HTR-8/SVneo (cell line): ENCODE measurements around the gene FBXW5.

Source experiments
- DNase-seq: peaks from one replicate; pipeline ENCODE4 v3.0.0; 2011; ENCODE audit warnings: low spot score, mixed read lengths; ENCODE audit not compliant: insufficient read length
- FAIRE-seq: peaks from 2 replicates; lab custom pipeline; 2011; peaks lifted over from hg19 to GRCh38; lab: Jason Lieb, UNC

Gene FBXW5

GRCh38 chr9:136963341-136963740 is 18.8 kb upstream of the FBXW5 start:
- DNase-seq (no peak), FAIRE-seq (no peak)

GRCh38 chr9:136962701-136963248 is 18.2 kb upstream of the FBXW5 start:
- DNase-seq, result no peak
- FAIRE-seq, result no peak

- no peak for FAIRE-seq
- no peak for DNase-seq
These were observed 17.6 kb upstream of the FBXW5 start for GRCh38 chr9:136962163-136962562.

- FAIRE-seq, result no peak
- DNase-seq, result no peak
These were observed 16.9 kb upstream of the FBXW5 start for GRCh38 chr9:136961279-136962065.

- DNase-seq (no peak), FAIRE-seq (no peak)
These were observed 16.4 kb upstream of the FBXW5 start for GRCh38 chr9:136960938-136961275.

- FAIRE-seq (no peak), DNase-seq (no peak)
These were observed 15.8 kb upstream of the FBXW5 start for GRCh38 chr9:136960212-136960937.

- DNase-seq (no peak), FAIRE-seq (no peak)
These were observed 14.6 kb upstream of the FBXW5 start for GRCh38 chr9:136958898-136959850.

GRCh38 chr9:136958473-136958872 is 13.9 kb upstream of the FBXW5 start:
- FAIRE-seq, result no peak

GRCh38 chr9:136957901-136958300 is 13.4 kb upstream of the FBXW5 start:
- DNase-seq, result no peak
- FAIRE-seq, result no peak

More at GRCh38 chr9:136958473-136958872, 13.9 kb upstream of the FBXW5 start:
- DNase-seq, result no peak

GRCh38 chr9:136957461-136957860 is 12.9 kb upstream of the FBXW5 start:
- DNase-seq (no peak), FAIRE-seq (no peak)

GRCh38 chr9:136956604-136957003 is 12.1 kb upstream of the FBXW5 start:
- FAIRE-seq (no peak), DNase-seq (no peak)

GRCh38 chr9:136955943-136956335 is 11.4 kb upstream of the FBXW5 start:
- FAIRE-seq (no peak), DNase-seq (no peak)

- FAIRE-seq (no peak), DNase-seq (no peak)
These were observed 10.8 kb upstream of the FBXW5 start for GRCh38 chr9:136955202-136955942.

- DNase-seq, result no peak
- no peak for FAIRE-seq
These were observed 9.9 kb upstream of the FBXW5 start for GRCh38 chr9:136954270-136955083.

GRCh38 chr9:136953771-136954269 is 9.3 kb upstream of the FBXW5 start:
- no peak for DNase-seq
- no peak for FAIRE-seq

- DNase-seq (no peak), FAIRE-seq (no peak)
These were observed 8.6 kb upstream of the FBXW5 start for GRCh38 chr9:136952876-136953770.

GRCh38 chr9:136952321-136952850 is 7.8 kb upstream of the FBXW5 start:
- no peak for FAIRE-seq
- DNase-seq, result no peak
